ENCODE results near the gene CASD1.

CASD1 gene

DNA sequence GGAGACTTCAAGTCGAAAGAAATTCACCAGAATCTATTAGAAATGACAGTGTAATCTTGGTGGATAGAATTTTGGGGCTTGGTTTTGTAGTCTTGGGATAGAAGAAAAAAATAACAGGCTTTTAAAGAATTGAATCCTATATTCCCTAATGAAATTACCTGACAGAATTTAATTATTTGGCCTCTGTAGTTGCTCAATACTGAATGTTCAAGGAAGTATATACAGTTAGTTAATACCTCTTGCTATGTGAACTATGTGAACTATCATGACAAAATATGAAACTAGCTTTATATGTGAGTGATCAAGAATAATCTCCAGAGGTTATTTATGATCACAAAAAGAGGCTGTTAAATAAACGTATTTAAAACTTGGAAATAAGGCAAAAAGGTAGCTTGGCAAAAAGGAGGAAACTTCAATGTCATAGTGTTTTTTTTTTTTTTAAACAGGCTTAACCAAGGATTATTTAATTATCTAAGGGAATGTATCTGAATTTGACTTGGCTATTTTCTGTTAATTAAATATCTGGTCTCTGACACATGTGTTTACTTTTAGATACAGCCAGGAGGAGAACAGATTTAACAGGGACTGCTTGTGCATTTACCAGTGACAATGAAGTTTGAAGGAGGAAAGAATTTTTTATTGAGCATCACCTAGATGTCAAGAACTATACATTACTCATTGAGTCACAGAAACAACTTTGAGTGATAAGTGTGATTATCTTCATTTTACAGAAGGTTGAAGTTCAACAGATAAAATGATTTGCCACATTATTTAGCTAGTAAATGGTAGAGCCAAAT is 11.5 kb upstream of the CASD1 start:
- in situ Hi-C loops (cut with MboI; ENCODE audit: low pct_unique_long_range_greater_than_20kb, low sequenced_read_pairs, unreplicated experiment) = no loop called here
- no peak for DNase-seq (ENCODE audit: low spot score)
- TF ChIP-seq, protein P1, sequence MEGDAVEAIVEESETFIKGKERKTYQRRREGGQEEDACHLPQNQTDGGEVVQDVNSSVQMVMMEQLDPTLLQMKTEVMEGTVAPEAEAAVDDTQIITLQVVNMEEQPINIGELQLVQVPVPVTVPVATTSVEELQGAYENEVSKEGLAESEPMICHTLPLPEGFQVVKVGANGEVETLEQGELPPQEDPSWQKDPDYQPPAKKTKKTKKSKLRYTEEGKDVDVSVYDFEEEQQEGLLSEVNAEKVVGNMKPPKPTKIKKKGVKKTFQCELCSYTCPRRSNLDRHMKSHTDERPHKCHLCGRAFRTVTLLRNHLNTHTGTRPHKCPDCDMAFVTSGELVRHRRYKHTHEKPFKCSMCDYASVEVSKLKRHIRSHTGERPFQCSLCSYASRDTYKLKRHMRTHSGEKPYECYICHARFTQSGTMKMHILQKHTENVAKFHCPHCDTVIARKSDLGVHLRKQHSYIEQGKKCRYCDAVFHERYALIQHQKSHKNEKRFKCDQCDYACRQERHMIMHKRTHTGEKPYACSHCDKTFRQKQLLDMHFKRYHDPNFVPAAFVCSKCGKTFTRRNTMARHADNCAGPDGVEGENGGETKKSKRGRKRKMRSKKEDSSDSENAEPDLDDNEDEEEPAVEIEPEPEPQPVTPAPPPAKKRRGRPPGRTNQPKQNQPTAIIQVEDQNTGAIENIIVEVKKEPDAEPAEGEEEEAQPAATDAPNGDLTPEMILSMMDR (IDR thresholded peaks at IDR 0.05; ENCODE audit: extremely low read depth, insufficient read depth, missing control alignments) = no peak

DNA sequence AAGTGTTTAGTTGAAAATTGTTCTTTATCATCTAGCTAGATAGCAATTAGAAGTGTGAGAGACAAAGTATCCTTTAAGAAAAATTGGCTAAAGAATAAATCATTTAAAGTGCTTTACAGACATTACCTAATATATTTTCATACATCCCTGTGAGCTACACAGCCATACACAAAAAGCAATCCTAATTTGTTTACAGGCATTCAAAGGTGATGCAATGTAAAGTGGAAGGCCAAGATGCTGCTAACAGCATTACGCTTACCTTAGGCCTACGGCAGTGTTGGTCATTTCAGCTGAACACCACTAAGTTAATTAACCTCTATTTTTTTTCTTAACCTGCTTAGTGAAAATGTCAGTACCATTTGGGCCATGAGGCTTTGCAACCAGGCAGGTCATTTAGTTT is 10.7 kb upstream of the CASD1 start:
- TF ChIP-seq, protein P1 (IDR thresholded peaks at IDR 0.05; ENCODE audit: extremely low read depth, insufficient read depth, missing control alignments) = no peak
- in situ Hi-C loops (cut with MboI; ENCODE audit: low pct_unique_long_range_greater_than_20kb, low sequenced_read_pairs, unreplicated experiment) = no loop called here
- no peak for DNase-seq (ENCODE audit: low spot score)

DNA sequence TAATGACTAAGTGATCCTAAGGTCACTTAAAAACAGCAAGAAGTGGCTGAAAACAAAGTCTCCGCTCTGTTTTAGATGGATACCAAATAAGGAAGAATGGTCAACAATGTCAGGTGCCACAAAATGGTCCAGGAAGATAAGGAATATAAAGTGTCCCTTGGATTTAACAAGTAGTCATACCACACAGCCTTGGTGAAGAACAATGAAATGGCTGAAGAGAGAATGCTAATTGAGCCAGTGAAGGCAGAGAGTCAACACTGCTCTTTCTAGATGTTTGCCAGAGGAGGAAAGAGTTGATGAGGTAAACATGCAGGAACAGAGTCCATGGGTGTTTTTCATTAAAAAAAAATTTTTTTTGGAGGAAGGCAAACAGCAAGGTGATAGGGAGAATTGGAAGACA is 2.1 kb upstream of the CASD1 start:
- TF ChIP-seq, protein P1 (IDR thresholded peaks at IDR 0.05; ENCODE audit: extremely low read depth, insufficient read depth, missing control alignments) = no peak
- DNase-seq (ENCODE audit: low spot score) = no peak
- in situ Hi-C loops (cut with MboI; ENCODE audit: low pct_unique_long_range_greater_than_20kb, low sequenced_read_pairs, unreplicated experiment) = no loop called here

DNA sequence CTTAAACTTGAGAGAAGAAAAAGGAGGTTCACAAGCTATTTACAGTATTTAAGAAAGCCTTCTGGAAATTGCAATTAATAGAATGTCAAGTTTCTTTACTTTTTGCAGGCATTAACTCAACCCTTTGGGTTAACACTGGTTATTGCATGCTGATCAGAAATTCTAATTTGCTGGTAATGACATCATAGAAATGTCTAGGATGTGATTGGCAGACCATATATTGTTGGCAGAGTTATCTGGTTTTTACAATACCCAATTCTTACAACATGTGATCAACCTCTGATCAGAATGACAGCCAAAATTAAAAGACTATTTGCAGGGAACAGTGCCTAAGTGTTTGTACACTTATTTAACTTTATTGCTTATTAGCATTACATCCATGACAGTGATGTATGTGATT is 1.6 kb upstream of the CASD1 start:
- in situ Hi-C loops (cut with MboI; ENCODE audit: low pct_unique_long_range_greater_than_20kb, low sequenced_read_pairs, unreplicated experiment) = no loop called here
- DNase-seq (ENCODE audit: low spot score) = no peak
- TF ChIP-seq, protein P1 (IDR thresholded peaks at IDR 0.05; ENCODE audit: extremely low read depth, insufficient read depth, missing control alignments) = no peak

DNA sequence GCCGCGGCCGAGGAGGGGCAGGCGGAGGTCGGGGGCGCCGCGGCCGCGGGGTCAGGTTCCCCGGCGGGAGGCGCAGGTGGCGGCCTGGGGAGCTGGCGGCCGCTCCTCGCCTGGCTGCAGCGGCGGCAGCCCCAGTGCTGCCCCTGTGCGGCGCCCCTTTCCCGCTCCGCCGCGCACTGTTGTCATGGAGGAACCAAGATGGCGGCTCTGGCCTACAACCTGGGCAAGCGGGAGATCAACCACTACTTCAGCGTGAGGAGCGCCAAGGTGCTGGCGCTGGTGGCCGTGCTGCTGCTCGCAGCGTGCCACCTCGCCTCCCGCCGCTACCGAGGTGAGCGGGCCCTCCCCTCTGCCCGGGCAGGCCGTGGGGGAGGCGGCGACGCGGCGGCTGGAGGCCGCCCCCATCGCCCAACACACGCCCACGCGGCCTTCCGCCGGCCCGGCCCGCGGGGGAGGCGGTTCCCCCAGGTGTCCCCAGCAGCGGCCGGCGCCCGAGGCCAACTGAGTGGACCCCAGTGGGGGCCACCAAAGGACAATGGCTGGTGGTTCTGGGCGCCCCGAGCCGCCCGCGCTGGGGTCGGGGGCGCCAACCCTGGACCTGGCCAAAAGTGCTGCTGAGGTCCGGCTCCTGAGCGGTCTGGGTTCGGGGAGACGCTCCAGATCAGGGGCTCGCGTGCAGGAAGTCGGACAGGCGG is 425 bp downstream of the CASD1 start:
- in situ Hi-C loops (cut with MboI; ENCODE audit: low pct_unique_long_range_greater_than_20kb, low sequenced_read_pairs, unreplicated experiment) = no loop called here
- peak; percentile 92 for DNase-seq (ENCODE audit: low spot score)
- TF ChIP-seq, protein P1 (IDR thresholded peaks at IDR 0.05; ENCODE audit: extremely low read depth, insufficient read depth, missing control alignments) = peak; percentile 52

DNA sequence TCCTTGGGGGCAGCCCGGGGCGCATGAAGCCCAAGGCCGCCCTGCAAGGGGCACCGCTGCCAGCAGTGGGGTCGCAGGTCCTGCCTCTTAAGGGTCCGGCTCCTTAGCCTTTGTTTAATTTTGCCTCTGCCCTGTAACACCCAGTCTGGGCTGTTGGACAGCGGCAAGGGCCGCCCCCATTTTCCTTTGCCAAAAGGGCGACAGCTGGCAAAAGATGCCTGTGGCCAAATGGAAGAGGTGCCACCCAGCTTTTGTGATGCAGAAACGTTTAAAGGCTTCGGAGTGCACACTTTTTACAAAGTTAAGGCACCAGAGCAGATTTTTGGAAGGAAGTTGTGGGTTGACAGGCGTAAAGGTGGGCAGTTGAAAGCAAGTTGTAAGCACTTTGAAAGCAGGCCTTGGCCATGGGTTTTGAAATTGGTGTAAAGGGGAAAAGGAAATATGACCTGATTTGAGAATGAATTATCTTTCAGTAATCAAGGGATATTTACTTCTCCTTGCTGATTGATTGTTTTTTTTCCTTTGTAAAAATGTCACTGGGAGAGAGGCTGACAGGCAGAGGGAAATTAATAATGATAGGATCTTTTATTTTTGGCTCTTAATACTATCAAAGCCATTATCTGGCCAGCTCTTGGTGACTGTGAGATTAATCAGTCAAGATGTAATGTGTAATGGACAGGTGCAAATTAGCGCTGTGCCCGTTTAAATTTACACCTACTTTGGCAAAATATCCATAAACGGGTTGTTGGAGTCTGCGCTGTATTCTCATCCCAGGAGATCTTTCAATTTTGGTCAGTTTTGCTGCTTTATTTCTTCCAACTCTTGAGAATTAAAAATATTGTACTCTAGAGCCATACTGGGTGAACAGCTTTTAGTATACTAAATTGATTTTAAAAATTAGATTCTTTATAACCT is 1.2 kb downstream of the CASD1 start:
- in situ Hi-C loops (cut with MboI; ENCODE audit: low pct_unique_long_range_greater_than_20kb, low sequenced_read_pairs, unreplicated experiment) = no loop called here
- no peak for DNase-seq (ENCODE audit: low spot score)
- TF ChIP-seq, protein P1 (IDR thresholded peaks at IDR 0.05; ENCODE audit: extremely low read depth, insufficient read depth, missing control alignments) = no peak

Measured in GM13977 (cell line).